GM18519 (cell line): ENCODE measurements around the gene MYPN.

Experiments
- ATAC-seq: cut with Tn5 transposase; IDR thresholded peaks from one replicate; pipeline ENCODE4 v1.9.1; 2021; ENCODE audit warnings: mild to moderate bottlenecking, moderate library complexity; ENCODE audit not compliant: unreplicated experiment, low FRiP score

MYPN gene

DNA sequence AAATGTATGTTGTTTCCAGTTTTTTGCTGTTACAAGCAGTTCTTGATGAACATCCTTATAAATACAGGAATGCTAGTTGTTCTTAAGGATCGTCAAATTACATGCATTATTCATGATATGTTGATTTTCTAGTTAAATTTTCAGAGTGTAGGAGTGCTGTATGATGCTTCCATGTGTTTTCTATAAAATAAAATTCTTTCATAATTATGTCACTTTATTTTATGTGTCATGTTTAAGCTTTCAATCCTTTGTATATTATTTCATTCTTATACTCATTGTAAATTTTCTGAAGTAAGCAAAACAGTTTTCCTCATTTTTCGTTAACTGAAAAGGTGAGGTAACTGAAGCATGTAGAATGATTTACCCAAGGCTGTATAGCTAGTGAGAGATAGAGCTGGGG is 16.8 kb upstream of the MYPN start:
- no peak for ATAC-seq

- no peak for ATAC-seq
Observed at GRCh38 chr10:68095153-68095552, 14.1 kb upstream of the MYPN start.

GRCh38 chr10:68096913-68097516 is 12.3 kb upstream of the MYPN start:
- no peak for ATAC-seq

DNA sequence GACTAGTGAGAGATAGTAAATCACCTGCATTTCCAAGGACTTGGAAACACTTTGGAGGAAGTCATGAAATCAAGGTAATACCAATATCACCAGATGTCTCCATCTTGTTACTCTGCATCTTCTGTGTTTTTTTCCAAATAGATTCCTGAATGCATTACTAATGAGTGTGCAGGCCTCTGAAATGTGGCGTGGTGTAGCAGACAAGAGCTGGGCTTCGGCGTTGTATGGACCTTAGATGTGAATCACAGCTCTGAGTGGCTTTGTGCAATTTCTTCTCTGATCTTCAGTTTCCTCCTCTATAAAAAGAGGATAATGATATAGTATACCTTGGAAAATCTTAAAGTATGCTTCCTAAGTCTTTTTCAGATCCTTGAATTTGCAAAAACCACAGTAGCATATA is 9.6 kb upstream of the MYPN start:
- ATAC-seq, result no peak

DNA sequence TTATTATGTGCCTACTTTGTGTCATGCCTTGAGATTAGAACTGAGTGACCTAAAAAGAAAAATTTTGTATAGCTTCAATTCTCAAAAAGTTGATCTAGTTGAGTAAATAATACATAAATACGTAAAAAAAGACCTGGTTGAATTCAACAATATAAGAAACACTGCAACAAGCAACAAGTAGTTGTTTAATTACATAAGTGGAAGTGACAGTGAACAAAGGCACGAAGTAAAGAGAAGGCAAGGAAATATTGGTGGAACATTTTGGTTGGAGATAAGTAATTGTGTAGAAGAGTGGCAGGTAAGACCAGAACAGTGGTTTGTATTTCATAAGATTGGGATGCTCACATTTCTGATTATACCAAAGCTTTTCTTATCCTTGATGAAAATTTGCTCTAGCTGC is 8.2 kb upstream of the MYPN start:
- no peak for ATAC-seq

GRCh38 chr10:68103261-68103878 is 5.9 kb upstream of the MYPN start:
- no peak for ATAC-seq

GRCh38 chr10:68103901-68104300 is 5.4 kb upstream of the MYPN start:
- no peak for ATAC-seq

DNA sequence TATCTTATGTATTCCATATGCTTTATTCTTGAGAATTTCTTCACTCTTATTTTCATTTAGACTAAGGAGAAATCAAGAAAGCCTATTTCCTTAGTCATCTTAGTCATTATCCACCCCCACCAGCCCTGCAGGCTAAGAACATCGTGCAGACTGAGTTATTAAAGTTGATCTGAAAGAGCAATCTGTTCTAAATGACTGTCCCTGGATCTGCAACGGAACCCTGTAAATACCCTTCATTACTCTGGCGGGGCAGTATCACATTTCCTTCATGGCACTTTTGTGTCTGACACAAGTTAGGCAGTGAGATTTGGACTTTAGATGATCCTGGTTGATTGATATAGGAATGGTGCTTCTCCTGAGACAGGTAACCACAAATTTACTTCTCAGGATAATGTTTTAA is 3.5 kb upstream of the MYPN start:
- no peak for ATAC-seq

DNA sequence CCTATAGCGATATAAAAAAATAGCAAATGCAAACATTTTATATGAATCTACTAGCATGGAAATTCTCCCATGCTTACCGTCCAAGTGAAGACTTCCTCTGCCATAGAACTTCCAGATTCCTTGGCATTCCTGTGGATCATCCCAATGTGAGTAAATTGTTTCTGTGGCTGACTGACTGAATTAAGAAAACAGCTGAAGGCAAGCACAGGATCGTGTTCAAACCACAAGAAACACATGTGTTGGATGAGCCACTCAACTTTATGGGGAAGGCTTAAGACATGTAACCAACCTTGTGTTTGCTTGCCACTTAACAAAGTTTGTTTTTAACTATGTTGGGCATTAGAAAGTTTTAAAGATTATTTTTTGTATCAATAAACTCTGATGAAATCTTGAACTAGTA is 2.6 kb upstream of the MYPN start:
- ATAC-seq, result no peak

DNA sequence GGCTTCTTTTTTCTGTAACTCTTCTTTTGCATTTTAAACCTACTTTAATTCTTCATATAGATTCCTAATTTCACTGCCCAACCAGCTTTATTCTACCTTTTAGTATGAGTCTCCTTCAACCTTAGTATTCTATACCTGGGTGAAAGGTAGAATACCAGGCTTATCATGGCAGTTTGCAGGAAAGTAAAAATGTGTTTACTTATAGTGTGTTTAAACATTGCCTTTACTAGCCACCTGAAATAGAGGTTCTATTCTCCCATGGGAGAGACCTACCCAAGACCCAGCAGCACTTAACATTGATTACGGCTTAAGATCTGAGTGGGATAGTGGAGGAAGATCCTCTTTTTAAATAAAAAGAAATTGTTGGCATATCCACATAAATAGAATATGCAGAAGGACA is 1.6 kb upstream of the MYPN start:
- no peak for ATAC-seq

DNA sequence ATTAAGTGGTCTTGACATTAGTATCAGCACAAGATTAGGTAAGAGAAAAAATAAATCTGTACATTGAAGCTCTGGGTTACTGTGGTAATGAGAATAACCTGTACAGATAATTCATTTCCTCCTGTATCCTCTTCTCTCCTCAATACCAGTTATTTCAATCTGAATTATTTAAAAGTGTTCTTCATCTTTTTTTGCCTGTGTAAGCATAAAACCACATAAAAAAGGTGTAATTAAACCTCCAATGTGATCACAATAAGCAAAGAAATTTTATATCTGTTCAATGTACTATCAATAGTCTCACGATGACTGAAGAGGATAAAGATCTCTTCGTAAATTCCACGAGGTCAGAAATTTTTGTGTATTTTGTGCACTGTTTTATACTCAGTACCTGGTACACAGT is 1.2 kb upstream of the MYPN start:
- ATAC-seq, result no peak

- ATAC-seq, result no peak
Observed at GRCh38 chr10:68108653-68109052, 635 bp upstream of the MYPN start.

- ATAC-seq, result no peak
Observed at GRCh38 chr10:68110027-68110426, 739 bp downstream of the MYPN start.

DNA sequence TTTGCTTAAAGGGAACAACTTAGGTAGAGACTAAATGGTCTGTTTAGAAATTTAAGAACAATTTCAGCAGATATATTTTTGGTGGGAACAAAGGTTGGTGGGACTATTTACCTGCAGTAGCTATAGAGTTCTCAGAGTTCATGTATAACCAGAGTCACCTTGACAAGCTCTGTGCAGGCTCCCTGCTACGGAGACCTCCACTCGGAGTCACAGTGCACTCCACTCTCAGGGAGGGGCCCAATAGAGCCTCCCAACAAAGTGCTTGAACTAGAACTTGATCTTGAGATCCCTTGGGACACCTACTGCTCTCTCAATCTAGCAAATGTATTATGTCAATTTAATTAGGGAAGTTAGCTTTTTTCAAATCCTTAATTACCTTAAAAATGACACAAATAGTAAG is 2.3 kb downstream of the MYPN start:
- no peak for ATAC-seq

GRCh38 chr10:68112837-68113236 is 3.5 kb downstream of the MYPN start:
- no peak for ATAC-seq

DNA sequence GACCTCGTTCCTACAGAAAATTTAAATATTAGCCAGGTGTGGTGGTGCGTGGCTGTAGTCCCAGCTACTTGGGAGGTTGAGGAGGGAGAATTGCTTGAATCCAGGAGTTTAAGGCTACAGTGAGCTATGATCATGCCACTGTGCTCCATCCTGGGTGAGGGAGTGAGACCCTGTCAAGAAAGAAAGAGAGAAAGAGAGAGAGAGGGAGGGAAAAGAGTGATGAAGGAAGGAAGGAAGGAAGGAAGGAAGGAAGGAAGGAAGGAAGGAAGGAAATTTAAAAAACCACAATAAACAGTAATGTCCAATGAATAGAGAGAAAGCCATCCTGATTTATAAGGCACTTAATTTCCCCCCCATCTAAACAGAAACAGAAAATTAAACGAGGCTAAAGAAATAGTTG is 9.4 kb downstream of the MYPN start:
- ATAC-seq, result no peak

- ATAC-seq, result no peak
Observed at GRCh38 chr10:68121020-68121743, 11.9 kb downstream of the MYPN start.

DNA sequence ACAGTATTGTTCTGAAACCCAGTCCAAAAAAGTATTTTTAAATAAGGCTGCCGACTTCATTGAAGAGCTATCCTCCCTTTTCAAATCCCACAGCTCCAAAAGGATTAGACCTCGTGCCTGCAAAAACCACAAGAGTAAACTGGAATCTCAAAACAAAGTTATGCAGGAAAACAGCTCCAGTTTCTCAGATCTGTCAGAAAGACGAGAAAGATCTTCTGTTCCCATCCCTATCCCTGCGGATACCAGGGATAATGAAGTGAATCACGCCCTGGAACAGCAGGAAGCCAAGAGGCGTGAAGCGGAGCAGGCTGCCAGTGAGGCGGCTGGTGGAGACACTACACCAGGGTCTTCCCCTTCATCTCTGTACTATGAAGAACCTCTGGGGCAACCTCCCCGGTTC is 12.6 kb downstream of the MYPN start:
- ATAC-seq, result no peak

- no peak for ATAC-seq
Observed at GRCh38 chr10:68124718-68125117, 15.4 kb downstream of the MYPN start.

GRCh38 chr10:68125772-68126171 is 16.5 kb downstream of the MYPN start:
- ATAC-seq, result no peak

- ATAC-seq, result no peak
Observed at GRCh38 chr10:68128015-68128414, 18.7 kb downstream of the MYPN start.

- ATAC-seq, result no peak
Observed at GRCh38 chr10:68132391-68132790, 23.1 kb downstream of the MYPN start.
